Uterus (tissue), 2 donors: Measurements from ENCODE around the gene ANKS6.

Experiments used
- CTCF ChIP-seq, 4 experiments: fragments of 200-600 bp in 2 of 4; fragments of 450-650 bp in 2 of 4; sonication (generic) in 2 of 4; IDR thresholded peaks; one replicate each; pipeline ENCODE4 v1.5.1; 2016 to 2019; ENCODE audit warnings: antibody characterized with exemption in 4 of 4, mild to moderate bottlenecking in 2 of 4, moderate library complexity in 1 of 4
- POLR2A ChIP-seq, 2 donors: fragments of 450-650 bp; IDR thresholded peaks; one replicate each; pipeline ENCODE4 v1.6.1; 2016; ENCODE audit warnings: antibody characterized with exemption in 2 of 2, mild to moderate bottlenecking in 1 of 2, moderate library complexity in 1 of 2

GRCh38 chr9:98708103-98708932 is 88.0 kb downstream of the ANKS6 start:
- no peak for TF ChIP-seq CTCF (IDR thresholded peaks at IDR 0.05)
- no peak for TF ChIP-seq POLR2A (IDR thresholded peaks at IDR 0.05)
